HG03108 (cell line): Measurements from ENCODE around the gene SETD1B.
"Not testable (repeated sequence)": the region's sequence is repeated elsewhere in the genome, so short reads cannot be mapped to it uniquely, and the experiment has no call there.

Experiments used
- ATAC-seq: cut with Tn5 transposase; IDR thresholded peaks from one replicate; pipeline ENCODE4 v1.9.1; 2021; ENCODE audit warnings: moderate library complexity; ENCODE audit not compliant: unreplicated experiment

The SETD1B gene

DNA sequence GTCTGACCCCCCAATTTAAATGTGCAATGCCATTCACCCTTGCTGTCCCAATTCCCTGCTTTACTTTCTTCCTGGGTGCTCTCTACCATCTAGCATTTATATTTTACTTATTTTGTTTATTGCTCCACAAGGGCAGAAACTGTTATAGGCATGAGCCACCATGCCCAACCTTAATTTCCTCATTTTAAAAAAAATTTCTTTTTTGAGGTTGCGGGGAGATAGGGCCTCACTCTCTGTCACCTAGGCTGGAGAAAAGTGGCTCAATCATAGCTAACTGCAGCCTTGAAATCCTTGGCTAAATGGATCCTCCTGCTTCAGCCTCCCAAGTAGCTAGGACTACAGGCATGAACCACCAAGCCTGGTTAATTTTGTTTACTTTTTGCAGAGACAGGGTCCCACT lies 41.9 kb downstream of the SETD1B start:
- no peak for ATAC-seq

DNA sequence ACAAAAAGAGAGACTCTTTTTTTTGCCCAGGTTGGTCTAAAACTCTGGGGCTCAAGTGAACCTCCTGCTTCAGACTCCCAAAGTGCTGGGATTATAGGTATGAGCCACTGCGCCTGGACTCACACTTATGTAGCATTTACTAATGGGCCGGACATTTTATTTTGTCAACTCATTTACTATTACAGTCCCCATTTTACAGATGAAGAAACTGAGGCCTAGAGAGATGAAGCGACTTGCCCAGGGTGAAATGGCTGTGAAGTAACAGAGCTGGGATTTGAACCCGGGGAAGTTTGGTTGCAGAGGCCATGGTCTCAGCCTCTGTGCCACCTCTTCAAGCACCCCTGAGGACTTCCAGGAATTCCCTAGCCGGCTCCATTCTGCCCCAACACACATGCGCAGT lies 45.4 kb downstream of the SETD1B start:
- no peak for ATAC-seq

DNA sequence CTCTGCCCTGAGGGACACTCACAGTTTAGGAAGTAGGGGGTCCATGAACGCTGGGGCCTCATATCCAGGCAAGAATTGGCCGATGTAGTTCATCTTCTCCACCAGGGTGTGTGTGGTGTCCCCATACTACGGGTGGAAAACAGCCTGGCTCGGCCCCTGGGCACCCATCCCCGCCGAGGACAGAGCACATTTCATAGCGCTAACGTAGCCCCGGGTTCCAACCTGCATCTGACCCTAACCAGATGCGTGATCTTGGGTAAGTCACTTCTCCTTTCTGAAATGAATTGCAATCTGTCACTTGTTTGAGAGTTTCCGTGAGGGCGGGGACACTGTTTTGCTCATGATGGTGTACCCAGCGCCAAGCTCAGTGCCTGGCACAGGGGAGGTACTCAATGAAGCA lies 45.9 kb downstream of the SETD1B start:
- no peak for ATAC-seq

DNA sequence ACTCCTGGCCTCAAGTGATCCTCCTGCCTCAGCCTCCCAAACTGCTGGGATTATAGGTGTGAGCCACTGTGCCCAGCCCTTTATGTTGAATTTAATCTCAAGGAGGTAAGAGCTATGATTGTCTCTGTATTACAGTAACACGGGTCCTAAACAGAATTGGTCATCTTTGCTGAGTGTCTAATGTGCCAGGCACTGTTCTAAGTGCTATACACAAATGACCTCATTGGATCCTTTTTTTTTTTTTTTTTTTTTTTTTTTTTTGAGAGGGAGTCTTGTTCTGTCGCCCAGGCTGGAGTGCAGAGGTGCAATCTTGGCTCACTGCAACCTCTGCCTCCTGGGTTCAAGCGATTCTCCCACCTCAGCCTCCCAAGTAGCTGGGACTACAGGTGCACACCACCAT lies 48.6 kb downstream of the SETD1B start:
- not testable (repeated sequence) for ATAC-seq

DNA sequence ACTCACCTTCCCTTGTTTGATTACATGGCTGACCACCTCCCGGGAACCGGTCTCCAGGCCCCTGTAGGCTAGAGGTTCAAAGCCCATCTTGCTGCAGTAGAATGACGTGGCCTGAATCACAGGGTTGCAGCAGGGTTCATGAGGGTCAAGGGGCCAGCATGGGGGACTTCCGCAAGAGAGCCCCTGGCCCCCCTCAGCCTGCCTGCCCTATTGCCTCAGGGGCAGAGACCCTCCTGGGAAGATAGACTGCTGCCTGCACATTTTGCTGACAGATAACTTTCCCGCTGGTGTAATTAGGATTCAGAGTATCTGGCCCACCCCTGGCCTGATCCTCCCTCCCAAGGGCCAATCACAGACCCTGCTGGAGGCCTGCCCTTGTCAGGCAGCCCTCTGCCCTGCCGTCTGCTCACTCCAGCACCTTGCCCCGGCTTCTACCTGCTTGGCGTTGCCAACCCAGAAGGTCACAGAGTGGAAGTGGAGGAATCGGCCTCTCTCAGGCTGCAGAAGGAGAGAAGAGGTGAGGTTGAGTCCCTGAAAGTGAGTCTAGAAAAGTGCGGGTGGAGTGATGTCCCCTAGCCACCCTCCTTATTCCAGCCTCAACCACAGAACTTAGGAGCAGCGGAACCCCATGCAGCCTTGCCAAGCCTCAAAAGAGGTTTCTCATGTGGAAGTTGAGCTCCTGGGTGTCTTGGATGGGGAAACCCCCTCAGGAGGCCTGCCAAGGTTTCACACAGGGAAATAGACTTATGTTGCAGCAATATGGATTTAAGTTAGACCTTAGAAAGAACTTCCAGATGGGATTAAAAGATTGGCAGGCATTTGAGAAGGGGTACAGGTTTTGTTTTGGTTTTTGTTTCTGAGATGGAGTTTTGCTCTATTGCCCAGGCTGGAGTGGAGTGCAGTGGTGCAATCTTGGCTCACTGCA lies 53.8 kb downstream of the SETD1B start:
- no peak for ATAC-seq

DNA sequence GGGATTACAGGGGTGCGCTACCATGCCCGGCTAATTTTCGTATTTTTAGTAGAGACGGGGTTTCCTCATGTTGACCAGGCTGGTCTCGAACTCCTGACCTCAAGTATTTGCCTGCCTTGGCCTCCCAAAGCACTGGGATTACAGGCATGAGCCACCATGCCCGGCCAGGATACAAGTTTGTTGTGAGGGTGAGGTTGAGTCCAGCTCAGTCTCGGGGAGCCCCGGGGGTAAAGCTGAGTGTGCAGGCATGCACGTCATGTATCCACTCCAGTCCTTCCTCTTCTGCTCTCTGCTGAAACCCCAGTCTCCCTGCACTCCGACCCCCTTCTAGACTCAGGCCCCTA lies 54.5 kb downstream of the SETD1B start:
- ATAC-seq, result no peak

DNA sequence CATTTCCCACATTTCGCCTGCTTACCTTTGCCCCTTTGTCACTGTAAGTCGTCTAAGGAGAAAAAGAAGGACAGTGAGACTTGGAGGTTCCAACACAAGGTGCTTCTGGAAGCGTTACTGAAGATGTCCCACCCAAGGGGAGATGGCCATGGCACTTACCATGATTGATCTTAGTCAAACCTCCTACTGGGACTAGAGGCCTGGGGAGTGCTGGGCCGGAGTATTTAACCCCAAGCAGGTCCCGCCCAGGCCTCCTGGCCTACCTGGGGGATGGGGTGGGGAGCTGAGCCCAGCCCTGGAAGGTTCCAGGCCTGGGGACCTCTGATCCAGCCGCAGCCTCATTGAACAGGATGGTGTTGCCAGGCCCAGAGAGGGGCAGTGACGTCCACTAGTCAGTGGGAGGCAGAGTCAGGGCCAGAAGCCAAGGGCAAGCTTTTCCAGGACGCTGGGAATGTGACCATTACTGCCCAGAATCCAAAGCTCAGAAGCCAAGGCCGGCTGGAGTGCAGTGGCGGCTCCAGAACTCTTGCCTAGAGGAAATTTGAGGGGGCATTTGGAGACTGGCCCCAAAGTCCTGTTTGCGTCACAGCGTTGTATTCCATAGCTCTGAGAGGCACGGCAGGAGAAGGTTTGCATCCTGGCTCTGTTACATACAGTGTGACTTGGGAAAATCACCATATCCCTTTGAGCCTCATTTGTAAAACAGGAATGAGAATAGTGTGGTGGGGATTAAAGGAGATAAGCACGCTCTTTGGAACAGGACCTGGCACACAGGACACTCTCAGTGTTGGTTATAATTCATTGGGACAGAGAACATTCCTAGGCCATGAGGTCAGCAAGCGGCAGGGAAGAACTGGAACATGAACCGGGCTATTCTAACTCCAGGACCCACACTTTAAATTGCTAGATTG lies 55.1 kb downstream of the SETD1B start, which contains the start of gene HPD:
Gene HPD, minus strand, starts transcription at position 198 of the 911 bp plus-strand sequence. Its CDS starts 36 bp downstream, at position 162.
- ATAC-seq, result no peak

DNA sequence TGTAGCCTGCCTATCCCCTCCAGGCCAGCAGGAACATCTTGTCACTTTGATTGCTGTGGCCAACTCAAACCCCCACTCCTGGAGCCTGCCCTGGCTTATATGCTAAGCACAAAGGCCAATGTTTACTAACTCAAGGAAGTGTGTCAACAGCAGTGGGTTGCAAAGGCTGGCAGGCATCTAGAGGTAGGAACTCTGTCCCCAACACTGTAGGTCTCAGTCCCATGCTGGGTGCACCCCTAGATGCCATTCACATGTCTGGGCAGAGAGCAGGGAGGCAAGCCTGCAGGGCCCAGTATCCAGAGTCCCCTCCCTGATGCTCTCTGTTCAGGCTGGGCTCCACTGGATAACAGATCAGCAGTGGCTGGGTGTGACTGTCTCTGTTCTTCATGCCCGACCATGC lies 56.4 kb downstream of the SETD1B start:
- no peak for ATAC-seq

DNA sequence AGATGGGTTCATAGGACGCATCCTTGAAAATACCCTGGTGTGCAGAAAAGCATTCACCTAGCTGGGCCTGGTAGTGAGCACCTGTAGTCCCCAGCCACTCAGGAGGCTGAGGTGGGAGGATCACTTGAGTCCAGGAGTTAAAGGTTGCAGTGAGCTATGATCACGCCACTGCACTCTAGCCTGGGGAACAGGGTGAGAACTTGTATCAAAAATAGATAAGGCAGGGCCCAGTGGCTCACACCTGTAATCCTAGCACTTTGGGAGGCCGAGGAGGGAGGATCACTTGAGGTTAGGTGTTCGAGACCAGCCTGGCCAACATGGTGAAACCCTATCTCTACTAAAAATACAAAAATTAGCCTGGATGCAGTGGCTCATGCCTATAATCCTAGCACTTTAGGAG lies 56.9 kb downstream of the SETD1B start:
- ATAC-seq, result not testable (repeated sequence)

DNA sequence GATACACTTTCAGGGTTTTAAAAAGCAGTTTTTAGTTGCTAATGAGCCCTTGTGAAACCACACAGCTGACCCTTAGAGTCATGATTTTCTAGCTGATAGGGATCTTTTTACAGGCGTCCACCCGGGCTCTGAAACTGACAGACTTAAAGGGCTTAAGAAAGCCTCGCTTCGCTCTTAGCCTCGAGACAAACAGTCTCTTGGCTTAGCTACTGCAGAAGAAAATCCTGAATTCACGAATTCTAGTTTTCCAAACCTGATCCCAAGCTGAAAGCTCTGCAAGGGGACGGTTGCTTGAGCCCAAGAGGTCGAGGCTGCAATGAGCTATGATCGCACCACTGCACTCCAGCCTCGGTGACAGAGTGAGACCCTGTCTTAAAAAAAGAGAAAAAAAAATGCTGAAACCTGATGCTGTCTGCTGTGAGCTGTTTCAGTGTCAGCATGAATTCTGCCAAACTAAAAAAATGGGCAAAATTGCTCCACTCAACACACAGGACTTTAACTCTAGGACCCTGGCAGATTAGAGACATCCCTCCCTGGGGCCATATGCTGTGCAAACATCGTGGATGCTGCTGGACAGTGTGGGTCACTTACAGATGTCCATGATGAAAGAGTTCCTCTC lies 57.9 kb downstream of the SETD1B start:
- ATAC-seq, result no peak

DNA sequence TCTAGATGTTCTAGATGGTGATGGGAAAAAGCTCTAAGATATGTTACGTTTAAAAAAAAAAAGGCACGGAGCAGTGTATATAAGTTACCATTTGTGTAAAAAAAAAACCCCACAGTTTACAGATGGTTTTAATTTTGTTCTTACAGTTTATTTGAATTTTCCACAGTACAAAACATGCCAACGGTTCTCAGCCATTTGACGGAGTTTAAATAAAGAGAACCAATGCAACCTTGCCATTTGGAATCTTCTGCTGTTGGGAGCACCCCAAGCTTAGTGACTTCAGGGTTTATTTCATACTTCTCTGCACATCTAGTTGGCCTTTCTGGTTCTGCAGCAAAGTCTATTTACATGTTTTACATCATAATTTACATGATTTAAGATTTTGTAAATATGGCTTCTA lies 62.5 kb downstream of the SETD1B start:
- no peak for ATAC-seq

DNA sequence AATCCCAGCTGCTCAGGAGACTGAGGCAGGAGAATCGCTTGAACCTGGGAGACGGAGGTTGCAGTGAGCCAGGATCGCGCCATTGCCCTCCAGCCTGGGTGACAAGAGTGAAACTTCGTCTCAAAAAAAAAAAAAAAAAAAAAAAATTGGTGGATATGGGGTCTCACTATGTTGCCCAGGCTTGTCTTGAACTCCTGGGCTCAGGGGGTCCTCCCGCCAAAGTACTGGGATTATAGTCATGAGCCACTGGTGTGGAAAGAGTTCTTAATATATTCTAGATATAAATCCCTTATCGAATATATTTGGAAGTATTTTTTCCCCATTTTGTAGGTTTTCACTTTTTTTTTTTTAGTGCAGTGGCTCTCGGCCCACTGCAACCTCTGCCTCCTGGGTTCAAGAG lies 65.4 kb downstream of the SETD1B start:
- not testable (repeated sequence) for ATAC-seq

DNA sequence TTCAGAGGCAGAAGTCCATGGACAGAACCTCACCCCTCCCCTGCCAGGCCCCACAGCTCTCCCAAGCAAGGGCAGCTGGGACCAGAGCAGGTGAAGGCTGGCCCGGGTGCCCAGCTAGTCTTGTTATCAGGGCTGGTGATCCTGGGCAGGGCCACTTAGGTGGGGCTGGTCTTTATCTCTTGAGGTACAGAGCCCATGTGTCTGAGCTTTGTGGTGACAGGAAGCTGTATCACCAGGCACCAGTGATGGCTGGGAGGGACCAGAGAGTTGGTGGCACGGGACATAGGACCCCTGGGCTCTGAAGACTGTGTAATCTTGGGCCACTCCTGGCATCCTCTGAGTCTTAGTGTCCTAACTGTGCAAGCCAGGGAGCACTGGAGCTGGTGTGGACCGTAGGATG lies 67.7 kb downstream of the SETD1B start:
- ATAC-seq, result no peak

DNA sequence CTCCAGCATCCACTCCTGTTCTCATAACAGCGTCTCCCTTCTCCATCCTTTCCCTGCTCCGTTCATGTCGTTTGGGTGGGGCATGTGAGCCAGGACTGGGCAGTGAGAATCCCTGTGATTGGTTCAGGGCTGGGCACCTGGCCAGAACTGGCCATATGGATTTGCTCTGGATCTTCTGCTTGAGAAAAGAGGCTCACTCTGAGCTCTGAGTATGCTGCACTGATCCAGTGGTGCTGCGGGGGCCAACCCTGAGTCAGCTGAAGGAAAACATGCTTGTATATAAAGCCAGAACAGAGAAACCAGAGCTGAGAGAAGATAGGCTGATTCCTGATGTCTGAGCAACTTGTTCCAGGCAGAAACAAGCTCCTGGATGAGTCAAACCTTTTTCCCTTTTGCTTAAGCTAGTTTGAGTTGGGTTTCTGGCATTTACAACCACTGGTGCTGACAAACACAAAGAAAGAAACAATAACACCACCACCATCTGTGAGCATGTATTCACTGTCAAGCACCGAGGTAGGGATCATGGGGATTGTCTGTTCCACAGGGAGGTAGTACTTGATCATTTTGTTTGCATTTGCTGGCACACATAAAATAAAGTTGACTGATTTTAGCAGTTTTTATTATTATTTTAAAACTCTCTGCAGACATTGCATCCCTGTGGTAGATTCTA lies 68.9 kb downstream of the SETD1B start:
- no peak for ATAC-seq

DNA sequence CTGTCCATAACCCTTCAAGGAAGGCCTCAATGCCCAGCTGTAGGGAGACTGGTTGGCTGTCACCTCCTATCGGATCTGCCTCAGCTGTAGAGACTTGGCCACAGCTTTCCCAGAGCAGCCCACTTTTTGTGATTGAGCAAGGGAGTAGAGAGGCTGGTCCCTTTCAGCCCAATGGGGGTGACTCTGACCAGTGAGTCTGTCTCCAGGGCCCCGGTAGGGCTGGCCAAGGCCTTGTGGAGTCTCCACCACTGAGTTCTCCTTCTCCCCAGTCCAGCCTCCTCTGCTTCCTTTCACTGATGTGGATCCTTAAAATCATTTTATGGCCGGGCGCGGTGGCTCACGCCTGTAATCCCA lies 69.4 kb downstream of the SETD1B start:
- ATAC-seq, result no peak

DNA sequence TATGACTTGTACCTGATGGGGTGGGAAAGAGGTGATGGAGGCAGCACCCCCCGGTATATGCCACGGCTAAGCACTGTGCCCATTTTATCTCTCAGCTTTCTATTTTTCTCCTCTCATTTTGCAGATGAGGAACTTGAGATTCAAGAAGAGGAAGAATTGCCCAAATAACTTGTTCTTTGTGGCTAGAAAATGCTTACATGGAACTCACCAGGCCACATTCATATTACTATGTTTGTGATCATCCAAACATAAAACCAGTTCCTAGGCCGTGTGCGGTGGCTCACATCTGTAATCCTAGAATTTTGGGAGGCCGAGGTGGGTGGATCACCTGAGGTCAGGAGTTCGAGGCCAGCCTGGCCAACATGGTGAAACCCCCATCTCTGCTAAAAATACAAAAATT lies 70.3 kb downstream of the SETD1B start:
- no peak for ATAC-seq

DNA sequence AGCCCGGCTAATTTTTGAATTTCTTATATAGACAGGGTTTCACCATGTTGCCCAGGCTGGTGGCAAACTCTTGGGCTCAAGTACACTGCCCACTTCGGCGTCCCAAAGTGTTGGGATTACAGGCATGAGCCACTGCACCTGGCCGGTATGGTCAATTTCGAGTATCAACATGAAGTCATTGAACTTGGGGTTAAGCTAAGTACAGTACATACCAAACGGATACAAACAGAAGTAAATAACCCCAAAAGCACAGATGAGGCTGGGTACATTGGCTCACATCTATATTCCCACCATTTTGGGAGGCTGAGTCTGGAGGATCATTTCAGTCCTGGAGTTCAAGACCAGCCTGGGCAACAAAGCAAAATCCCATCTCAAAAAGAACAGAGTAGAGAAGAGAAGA lies 71.8 kb downstream of the SETD1B start:
- no peak for ATAC-seq

DNA sequence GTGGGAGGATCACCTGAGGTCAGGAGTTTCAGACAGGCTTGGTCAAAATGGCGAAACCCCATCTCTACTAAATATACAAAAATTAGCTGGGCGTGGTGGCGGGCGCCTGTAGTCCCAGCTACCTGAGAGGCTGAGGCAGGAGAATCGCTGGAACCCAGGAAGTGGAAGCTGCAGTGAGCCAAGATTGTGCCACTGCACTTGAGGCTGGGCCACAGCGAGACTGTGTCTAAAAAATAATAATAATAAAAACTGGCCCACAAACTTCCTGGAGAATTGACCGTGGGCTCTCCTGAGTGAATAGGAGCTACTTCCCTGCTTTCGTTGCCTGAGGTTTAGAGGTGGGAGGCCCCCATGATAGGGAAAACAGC lies 72.3 kb downstream of the SETD1B start:
- not testable (repeated sequence) for ATAC-seq
